ENCODE measurements around the gene PTGIR.

The PTGIR gene

GRCh38 chr19:46600384-46601317, 24.2 kb downstream of the PTGIR start:
- DNase-seq = peak; percentile 89 to 98 (median 93)

- DNase-seq = no peak
Measured at GRCh38 chr19:46599716-46600373, 25.0 kb downstream of the PTGIR start.

- DNase-seq = no peak
Measured at GRCh38 chr19:46598372-46598917, 26.4 kb downstream of the PTGIR start.

GRCh38 chr19:46596008-46596407, 28.9 kb downstream of the PTGIR start:
- DNase-seq = no peak

GRCh38 chr19:46591870-46592269, 33.0 kb downstream of the PTGIR start:
- no peak for DNase-seq

- no peak for DNase-seq
Measured at GRCh38 chr19:46591254-46591653, 33.6 kb downstream of the PTGIR start.

GRCh38 chr19:46587861-46588260, 37.0 kb downstream of the PTGIR start:
- DNase-seq = no peak

GRCh38 chr19:46586294-46586693, 38.6 kb downstream of the PTGIR start:
- DNase-seq = no peak

- DNase-seq = no peak
Measured at GRCh38 chr19:46585539-46585938, 39.4 kb downstream of the PTGIR start.

GRCh38 chr19:46580247-46580646, 44.6 kb downstream of the PTGIR start:
- no peak for DNase-seq

- peak in 2 of 5 donors; percentile 32 to 33 for DNase-seq
Measured at GRCh38 chr19:46579361-46579879, 45.5 kb downstream of the PTGIR start.

- DNase-seq = no peak
Measured at GRCh38 chr19:46578450-46578849, 46.4 kb downstream of the PTGIR start.

GRCh38 chr19:46574533-46574932, 50.4 kb downstream of the PTGIR start:
- DNase-seq = peak in 1 of 5 donors; percentile 28

- DNase-seq = no peak
Measured at GRCh38 chr19:46573679-46574498, 51.0 kb downstream of the PTGIR start.

GRCh38 chr19:46571495-46571894, 53.4 kb downstream of the PTGIR start:
- no peak for DNase-seq
